ENCODE measurements around the gene FIG4.

DNA sequence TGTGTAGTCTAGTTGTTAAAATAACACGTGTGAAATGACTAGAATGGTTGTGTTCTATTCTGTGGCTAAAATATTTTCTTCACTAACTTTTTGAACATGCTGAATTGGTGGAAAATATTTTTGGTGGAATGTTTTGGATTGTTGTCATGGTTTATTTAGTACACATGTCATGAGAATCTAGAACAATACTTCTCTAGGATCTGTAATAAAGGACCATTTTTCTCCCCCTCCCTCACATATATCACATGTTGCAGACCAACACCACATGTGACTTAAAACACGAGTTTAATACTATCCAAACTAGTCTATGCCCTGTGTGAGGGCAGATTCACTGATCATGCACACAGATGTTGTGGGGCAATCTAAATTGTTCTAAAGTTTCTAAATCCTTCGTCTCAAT lies 29.2 kb downstream of the FIG4 start:
- TF ChIP-seq CTCF (conservative IDR thresholded peaks at IDR 0.05; ENCODE audit: low read length) (no peak), EZH2phosphoT487 (IDR thresholded peaks at IDR 0.05; ENCODE audit: borderline replicate concordance) (no peak)
